GM18505 (cell line): ENCODE results near the gene C1QA.

ENCODE experiments used
- ATAC-seq: cut with Tn5 transposase; IDR thresholded peaks from one replicate; pipeline ENCODE4 v1.9.1; 2021; ENCODE audit not compliant: unreplicated experiment
- POLR2A ChIP-seq: IDR thresholded peaks from 4 replicates; pipeline ENCODE4 v1.6.1; 2011; ENCODE audit warnings: borderline replicate concordance; ENCODE audit not compliant: insufficient read depth, insufficient read length; ENCODE audit errors: extremely low read depth

C1QA gene

GRCh38 chr1:22636353-22636752 lies at the start of gene C1QA:
C1QA (plus strand) TSS chr1:22636628; CDS start chr1:22637617, 989 bp downstream.
- ATAC-seq = no peak
- TF ChIP-seq POLR2A = no peak

GRCh38 chr1:22587247-22587646 lies 49.2 kb upstream of the C1QA start:
- no peak for ATAC-seq
- no peak for TF ChIP-seq POLR2A

- no peak for TF ChIP-seq POLR2A
- ATAC-seq = no peak
Measured at GRCh38 chr1:22588899-22589422, 47.5 kb upstream of the C1QA start.

GRCh38 chr1:22591576-22591975 lies 44.9 kb upstream of the C1QA start:
- no peak for ATAC-seq
- TF ChIP-seq POLR2A = no peak

- ATAC-seq = no peak
- TF ChIP-seq POLR2A = no peak
Measured at GRCh38 chr1:22592051-22592450, 44.4 kb upstream of the C1QA start.

- ATAC-seq = no peak
- TF ChIP-seq POLR2A = no peak
Measured at GRCh38 chr1:22592919-22593790, 43.3 kb upstream of the C1QA start.

- no peak for TF ChIP-seq POLR2A
- no peak for ATAC-seq
Measured at GRCh38 chr1:22594396-22594795, 42.0 kb upstream of the C1QA start.

- ATAC-seq = no peak
- TF ChIP-seq POLR2A = no peak
Measured at GRCh38 chr1:22595108-22595507, 41.3 kb upstream of the C1QA start.

- no peak for ATAC-seq
- TF ChIP-seq POLR2A = no peak
Measured at GRCh38 chr1:22597301-22597965, 39.0 kb upstream of the C1QA start.

- TF ChIP-seq POLR2A = no peak
- ATAC-seq = no peak
Measured at GRCh38 chr1:22597996-22598395, 38.4 kb upstream of the C1QA start.

GRCh38 chr1:22598736-22599135 lies 37.7 kb upstream of the C1QA start:
- no peak for ATAC-seq
- TF ChIP-seq POLR2A = no peak

GRCh38 chr1:22600071-22600816 lies 36.2 kb upstream of the C1QA start:
- no peak for TF ChIP-seq POLR2A

More at GRCh38 chr1:22600071-22600816, 36.2 kb upstream of the C1QA start:
- no peak for ATAC-seq
